Sciatic nerve (tissue), 2 donors: ENCODE measurements around the gene SORL1. TPM values are rescaled to one million over a fixed set of nuclear protein-coding genes. Genes with fewer than 3 reads are reported as not detected.
A peak's percentile ranks its signal among the peaks of the same experiment; 100 is the strongest.

Experiments
- ATAC-seq: fragments of 200-7000 bp; cut with Tn5 transposase; one replicate; pipeline ENCODE4 v1.9.1; 2020; ENCODE audit warnings: mild to moderate bottlenecking, moderate library complexity
- DNase-seq: peaks from one replicate; pipeline ENCODE4 v3.0.0-alpha.2; 2020; ENCODE audit warnings: low spot score
- intact Hi-C: fragments of 100-400 bp; cut with DNase I; formaldehyde crosslinking; loops from one replicate; pipeline ENCODE4 v1.14.2; 2022
- total RNA-seq: library from RNA; stranded (reverse); fragmentation: NEBNext Ultra II Directional; extraction: Animal tissue kit (Norgen Biotek cat#: 25700); gene quantifications from one replicate; pipeline ENCODE4 v1.2.1, GENCODE V29; 2021
- donor health status: DM: no; HTN: no; CAD: no.
- donor health status: DM: no; HTN: no; CAD: no.

Gene SORL1
- total RNA-seq, 1 donor from 2014 or later: 45.1 TPM

- DNase-seq (peak; percentile 93), ATAC-seq (peak; percentile 95)
- intact Hi-C loops: loop anchor here (5.0 kb wide), 2 partner anchors 447 to 547 kb away; no protein-coding TSS in a partner anchor
Measured at GRCh38 chr11:121655537-121656327, 203.6 kb downstream of the SORL1 start.

- DNase-seq (peak; percentile 64), ATAC-seq (peak; percentile 1)
- intact Hi-C loops: loop anchor here (5.0 kb wide), 2 partner anchors 446 to 546 kb away; no protein-coding TSS in a partner anchor
Measured at GRCh38 chr11:121656328-121657090, 204.4 kb downstream of the SORL1 start.

- ATAC-seq (no peak), DNase-seq (no peak)
- intact Hi-C loops: loop anchor here (5.0 kb wide), 2 partner anchors 445 to 545 kb away; no protein-coding TSS in a partner anchor
Measured at GRCh38 chr11:121657146-121657545, 205.0 kb downstream of the SORL1 start.

GRCh38 chr11:121659811-121660210, 207.7 kb downstream of the SORL1 start:
- intact Hi-C loops: loop anchor here (5.0 kb wide), 2 partner anchors 442 to 542 kb away; no protein-coding TSS in a partner anchor

GRCh38 chr11:121661880-121662486, 209.9 kb downstream of the SORL1 start:
- intact Hi-C loops: no loop called here
- DNase-seq: no peak
- ATAC-seq: peak; percentile 83

More at GRCh38 chr11:121659811-121660210, 207.7 kb downstream of the SORL1 start:
- DNase-seq (no peak), ATAC-seq (no peak)

GRCh38 chr11:121664144-121664543, 212.0 kb downstream of the SORL1 start:
- intact Hi-C loops: no loop called here
- ATAC-seq (no peak), DNase-seq (no peak)

GRCh38 chr11:121665206-121665838, 213.2 kb downstream of the SORL1 start:
- no peak for DNase-seq
- no peak for ATAC-seq
- intact Hi-C loops: no loop called here

GRCh38 chr11:121667836-121668235, 215.7 kb downstream of the SORL1 start:
- intact Hi-C loops: no loop called here
- ATAC-seq (no peak), DNase-seq (no peak)

GRCh38 chr11:121669422-121669821, 217.3 kb downstream of the SORL1 start:
- ATAC-seq (no peak), DNase-seq (no peak)
- intact Hi-C loops: no loop called here

- intact Hi-C loops: no loop called here
- no peak for ATAC-seq
- no peak for DNase-seq
Measured at GRCh38 chr11:121670266-121670665, 218.2 kb downstream of the SORL1 start.

GRCh38 chr11:121670805-121671282, 218.7 kb downstream of the SORL1 start:
- peak; percentile 12 for ATAC-seq
- DNase-seq: no peak
- intact Hi-C loops: no loop called here

GRCh38 chr11:121671283-121672168, 219.4 kb downstream of the SORL1 start:
- intact Hi-C loops: no loop called here
- peak; percentile 76 for ATAC-seq
- no peak for DNase-seq

GRCh38 chr11:121672630-121673487, 220.7 kb downstream of the SORL1 start:
- ATAC-seq: peak; percentile 54
- DNase-seq: no peak
- intact Hi-C loops: no loop called here

GRCh38 chr11:121681550-121682268, 229.6 kb downstream of the SORL1 start:
- ATAC-seq: no peak
- intact Hi-C loops: no loop called here
- DNase-seq: no peak
